SK-MEL-5 (cell line): ENCODE results near the gene FSIP1. TPM values are rescaled to one million over a fixed set of nuclear protein-coding genes. Genes with fewer than 3 reads are reported as not detected.

Experiments used
- DNase-seq: peaks from one replicate; pipeline ENCODE4 v3.0.0-alpha.2; 2016; ENCODE audit warnings: low read depth, low spot score
- in situ Hi-C: cut with HindIII; loops from 2 replicates; pipeline ENCODE4 v1.10.0; 2016; ENCODE audit warnings: low sequenced_read_pairs, high pct_unique_total_duplicates, low pct_unique_long_range_greater_than_20kb
- total RNA-seq: library from RNA; depleted of rRNA; stranded (reverse); fragments of >200 nt; shearing (Covaris generic); gene quantifications from 2 replicates; pipeline ENCODE4 v1.2.3, GENCODE V29; 2014

FSIP1 gene
- total RNA-seq, 1 experiment from 2014 or later = 0.42 TPM

- DNase-seq = no peak
- in situ Hi-C loops = no loop called here
Observed at GRCh38 chr15:39624806-39625205, 157.8 kb downstream of the FSIP1 start.

- in situ Hi-C loops = no loop called here
- peak; percentile 89 for DNase-seq
Observed at GRCh38 chr15:39623529-39623931, 159.1 kb downstream of the FSIP1 start.

GRCh38 chr15:39622660-39623516, 159.8 kb downstream of the FSIP1 start:
- DNase-seq = peak; percentile 21
- in situ Hi-C loops = no loop called here

- in situ Hi-C loops = no loop called here
- no peak for DNase-seq
Observed at GRCh38 chr15:39621976-39622375, 160.7 kb downstream of the FSIP1 start.

GRCh38 chr15:39621210-39621609, 161.4 kb downstream of the FSIP1 start:
- in situ Hi-C loops = no loop called here
- peak; percentile 32 for DNase-seq

GRCh38 chr15:39618063-39618823, 164.4 kb downstream of the FSIP1 start:
- no peak for DNase-seq
- in situ Hi-C loops = no loop called here

GRCh38 chr15:39616731-39617455, 165.7 kb downstream of the FSIP1 start:
- in situ Hi-C loops = no loop called here
- DNase-seq = no peak

GRCh38 chr15:39613861-39614260, 168.8 kb downstream of the FSIP1 start:
- DNase-seq = no peak
- in situ Hi-C loops = no loop called here

GRCh38 chr15:39613271-39613670, 169.4 kb downstream of the FSIP1 start:
- in situ Hi-C loops = no loop called here
- DNase-seq = no peak

- in situ Hi-C loops = no loop called here
- DNase-seq = no peak
Observed at GRCh38 chr15:39610665-39611064, 172.0 kb downstream of the FSIP1 start.

- in situ Hi-C loops = no loop called here
- no peak for DNase-seq
Observed at GRCh38 chr15:39609166-39609916, 173.3 kb downstream of the FSIP1 start.

GRCh38 chr15:39608185-39609139, 174.2 kb downstream of the FSIP1 start:
- in situ Hi-C loops = no loop called here
- DNase-seq = no peak

GRCh38 chr15:39605146-39605545, 177.5 kb downstream of the FSIP1 start:
- in situ Hi-C loops = no loop called here
- no peak for DNase-seq

GRCh38 chr15:39602143-39602542, 180.5 kb downstream of the FSIP1 start:
- peak; percentile 40 for DNase-seq
- in situ Hi-C loops = no loop called here

- DNase-seq = no peak
- in situ Hi-C loops = no loop called here
Observed at GRCh38 chr15:39599871-39600270, 182.8 kb downstream of the FSIP1 start.

- in situ Hi-C loops = no loop called here
- no peak for DNase-seq
Observed at GRCh38 chr15:39598958-39599845, 183.4 kb downstream of the FSIP1 start.
